ENCODE measurements around the gene GOLGA1. TPM values are rescaled to one million over a fixed set of nuclear protein-coding genes. Genes with fewer than 3 reads are reported as not detected.

GOLGA1 gene
- total and polyA plus RNA-seq, 2 of the 13 experiments (the other 11 are each of a cell fraction or from before 2014, with no cell fraction given): 12.7 to 15.9 TPM

GRCh38 chr9:124855944-124856765, 84.7 kb downstream of the GOLGA1 start (continued):
- TF ChIP-seq MAFK (conservative IDR thresholded peaks at IDR 0.05 in 1 of 2, IDR thresholded peaks at IDR 0.05 in 1 of 2; ENCODE audit: low read length in 2 of 2) (no peak), RARA (CRISPR knock-in tag; IDR thresholded peaks at IDR 0.05) (no peak), MYC (CRISPR knock-in tag; IDR thresholded peaks at IDR 0.05; ENCODE audit: borderline replicate concordance) (peak; percentile 76; the same call in 1 of the 2 replicates), MEF2D (CRISPR knock-in tag; IDR thresholded peaks at IDR 0.05) (no peak), DR1 (CRISPR knock-in tag; IDR thresholded peaks at IDR 0.05) (0 out of 2 replicates have a peak, but pooled peaks have one; percentile 19), ZNF737 (CRISPR knock-in tag; IDR thresholded peaks at IDR 0.05; ENCODE audit: borderline replicate concordance) (0 out of 2 replicates have a peak, but pooled peaks have one; percentile 50), AKAP8 (CRISPR knock-in tag; IDR thresholded peaks at IDR 0.05) (peak; percentile 73), ATF2 (CRISPR knock-in tag; IDR thresholded peaks at IDR 0.05) (peak; percentile 15; the same call in 1 of the 2 replicates), KLF9 (CRISPR knock-in tag; IDR thresholded peaks at IDR 0.05; ENCODE audit: low read depth) (no peak), BHLHE40 (IDR thresholded peaks at IDR 0.05; ENCODE audit: low read length) (0 out of 2 replicates have a peak, but pooled peaks have one; percentile 6), ZFYVE20 (CRISPR knock-in tag; IDR thresholded peaks at IDR 0.05; ENCODE audit: borderline replicate concordance, low read depth) (no peak), TGIF2 (CRISPR knock-in tag; IDR thresholded peaks at IDR 0.05) (0 out of 2 replicates have a peak, but pooled peaks have one; percentile 46), PRDM10 (CRISPR knock-in tag; IDR thresholded peaks at IDR 0.05; ENCODE audit: low read depth) (no peak; the same call in 1 of the 2 replicates), ZNF337 (CRISPR knock-in tag; IDR thresholded peaks at IDR 0.05; ENCODE audit: borderline replicate concordance, low read depth) (no peak), UBTF (CRISPR knock-in tag; IDR thresholded peaks at IDR 0.05) (peak; percentile 39; the same call in 1 of the 2 replicates), HOXA3 (CRISPR knock-in tag; IDR thresholded peaks at IDR 0.05) (peak; percentile 15; the same call in 1 of the 2 replicates), U2AF1 (optimal IDR thresholded peaks at IDR 0.05; ENCODE audit: low read depth, low read length) (peak; percentile 93)
- TF ChIP-seq, protein P1, sequence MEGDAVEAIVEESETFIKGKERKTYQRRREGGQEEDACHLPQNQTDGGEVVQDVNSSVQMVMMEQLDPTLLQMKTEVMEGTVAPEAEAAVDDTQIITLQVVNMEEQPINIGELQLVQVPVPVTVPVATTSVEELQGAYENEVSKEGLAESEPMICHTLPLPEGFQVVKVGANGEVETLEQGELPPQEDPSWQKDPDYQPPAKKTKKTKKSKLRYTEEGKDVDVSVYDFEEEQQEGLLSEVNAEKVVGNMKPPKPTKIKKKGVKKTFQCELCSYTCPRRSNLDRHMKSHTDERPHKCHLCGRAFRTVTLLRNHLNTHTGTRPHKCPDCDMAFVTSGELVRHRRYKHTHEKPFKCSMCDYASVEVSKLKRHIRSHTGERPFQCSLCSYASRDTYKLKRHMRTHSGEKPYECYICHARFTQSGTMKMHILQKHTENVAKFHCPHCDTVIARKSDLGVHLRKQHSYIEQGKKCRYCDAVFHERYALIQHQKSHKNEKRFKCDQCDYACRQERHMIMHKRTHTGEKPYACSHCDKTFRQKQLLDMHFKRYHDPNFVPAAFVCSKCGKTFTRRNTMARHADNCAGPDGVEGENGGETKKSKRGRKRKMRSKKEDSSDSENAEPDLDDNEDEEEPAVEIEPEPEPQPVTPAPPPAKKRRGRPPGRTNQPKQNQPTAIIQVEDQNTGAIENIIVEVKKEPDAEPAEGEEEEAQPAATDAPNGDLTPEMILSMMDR (CRISPR knock-in tag; IDR thresholded peaks at IDR 0.05): peak; percentile 81
- TF ChIP-seq, protein P2, sequence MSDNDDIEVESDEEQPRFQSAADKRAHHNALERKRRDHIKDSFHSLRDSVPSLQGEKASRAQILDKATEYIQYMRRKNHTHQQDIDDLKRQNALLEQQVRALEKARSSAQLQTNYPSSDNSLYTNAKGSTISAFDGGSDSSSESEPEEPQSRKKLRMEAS (IDR thresholded peaks at IDR 0.05): peak; percentile 45; the same call in 1 of the 2 replicates

All from HepG2 (cell line).